LNCaP clone FGC (cell line): ENCODE measurements around the gene BCL2L11.

Experiments used
- DNase-seq: peaks from one replicate; pipeline ENCODE4 v3.0.0-alpha.2; 2011; ENCODE audit warnings: low read depth
- H3K4me3 ChIP-seq: 2 replicates; pipeline ENCODE4 v1.5.1; 2011; ENCODE audit warnings: mild to moderate bottlenecking, low read depth, low read length, control low read depth
- CTCF ChIP-seq: IDR thresholded peaks from 2 replicates; pipeline ENCODE4 v1.5.1; 2012; ENCODE audit warnings: mild to moderate bottlenecking; ENCODE audit not compliant: control insufficient read depth, insufficient read depth; ENCODE audit errors: extremely low read depth

Gene BCL2L11

GRCh38 chr2:111168528-111169239 lies 48.0 kb downstream of the BCL2L11 start:
- DNase-seq: no peak
- TF ChIP-seq CTCF: no peak
- H3K4me3 ChIP-seq: no peak overlapping the region

GRCh38 chr2:111169268-111169667 lies 48.6 kb downstream of the BCL2L11 start:
- DNase-seq: no peak
- H3K4me3 ChIP-seq: no peak overlapping the region
- no peak for TF ChIP-seq CTCF

- H3K4me3 ChIP-seq: no peak overlapping the region
- no peak for DNase-seq
- no peak for TF ChIP-seq CTCF
Measured at GRCh38 chr2:111169924-111170323, 49.2 kb downstream of the BCL2L11 start.

GRCh38 chr2:111171337-111171930 lies 50.7 kb downstream of the BCL2L11 start:
- H3K4me3 ChIP-seq: no peak overlapping the region
- TF ChIP-seq CTCF: no peak
- no peak for DNase-seq

- no peak for DNase-seq
- no peak for TF ChIP-seq CTCF
- no peak overlapping the region for H3K4me3 ChIP-seq
Measured at GRCh38 chr2:111172666-111173065, 52.0 kb downstream of the BCL2L11 start.

- no peak for DNase-seq
- no peak overlapping the region for H3K4me3 ChIP-seq
- no peak for TF ChIP-seq CTCF
Measured at GRCh38 chr2:111173338-111173737, 52.6 kb downstream of the BCL2L11 start.

GRCh38 chr2:111173856-111174255 lies 53.1 kb downstream of the BCL2L11 start:
- no peak for TF ChIP-seq CTCF
- DNase-seq: no peak

More at GRCh38 chr2:111173856-111174255, 53.1 kb downstream of the BCL2L11 start:
- no peak overlapping the region for H3K4me3 ChIP-seq
